ENCODE results near the gene SMCHD1. TPM values are rescaled to one million over a fixed set of nuclear protein-coding genes. Genes with fewer than 3 reads are reported as not detected.
"Not testable (repeated sequence)": the region's sequence is repeated elsewhere in the genome, so short reads cannot be mapped to it uniquely, and the experiment has no call there.

SMCHD1 gene
- total RNA-seq, 6 experiments from 2014 or later: 19.4 to 30.4 (median 26.4) TPM

GRCh38 chr18:2799369-2799768, 143.8 kb downstream of the SMCHD1 start:
- Mint-ChIP-seq H3K4me3 (no peak overlapping the region), H3K9me3 (no peaks in the 10 kb centered on the region), H3K36me3 (ENCODE audit: low read depth) (peaks cover 21% of the 10 kb centered on the region; the same call in 1 of the 2 replicates), H3K27me3 (ENCODE audit: insufficient read depth) (no peaks in the 10 kb centered on the region), H3K27ac (no peak overlapping the region), H3K4me1 (ENCODE audit: low read depth) (no peaks in the 10 kb centered on the region)
- TF ChIP-seq CTCF (IDR thresholded peaks at IDR 0.05): no peak
- DNase-seq: no peak

- peak; percentile 31 for DNase-seq
- TF ChIP-seq CTCF (IDR thresholded peaks at IDR 0.05): no peak
- Mint-ChIP-seq H3K36me3 (ENCODE audit: low read depth) (peaks cover 11% of the 10 kb centered on the region), H3K27ac (peak overlapping the region; percentile 73), H3K27me3 (ENCODE audit: insufficient read depth) (no peaks in the 10 kb centered on the region; the same call in 1 of the 2 replicates), H3K4me1 (ENCODE audit: low read depth) (peaks cover 16% of the 10 kb centered on the region), H3K4me3 (no peak overlapping the region), H3K9me3 (peaks cover 13% of the 10 kb centered on the region)
Measured at GRCh38 chr18:2805970-2806943, 150.7 kb downstream of the SMCHD1 start.

GRCh38 chr18:2808640-2809039, 153.1 kb downstream of the SMCHD1 start:
- Mint-ChIP-seq H3K9me3 (peaks cover 22% of the 10 kb centered on the region), H3K36me3 (ENCODE audit: low read depth) (peaks cover 14% of the 10 kb centered on the region), H3K4me1 (ENCODE audit: low read depth) (peaks cover 16% of the 10 kb centered on the region)
- not testable (repeated sequence) for DNase-seq; H3K27ac Mint-ChIP-seq; H3K27me3 Mint-ChIP-seq (ENCODE audit: insufficient read depth); H3K4me3 Mint-ChIP-seq

GRCh38 chr18:2809666-2810183, 154.2 kb downstream of the SMCHD1 start:
- H3K4me3 Mint-ChIP-seq; DNase-seq; H3K27ac Mint-ChIP-seq; H3K27me3 Mint-ChIP-seq (ENCODE audit: insufficient read depth): not testable (repeated sequence)
- Mint-ChIP-seq H3K36me3 (ENCODE audit: low read depth) (peaks cover 15% of the 10 kb centered on the region), H3K9me3 (peaks cover 28% of the 10 kb centered on the region), H3K4me1 (ENCODE audit: low read depth) (peaks cover 16% of the 10 kb centered on the region)

- Mint-ChIP-seq H3K27me3 (ENCODE audit: insufficient read depth) (no peaks in the 10 kb centered on the region; the same call in none of the 2 replicates), H3K27ac (no peak overlapping the region), H3K4me3 (no peak overlapping the region), H3K9me3 (peaks cover 35% of the 10 kb centered on the region), H3K4me1 (ENCODE audit: low read depth) (peaks cover 3% of the 10 kb centered on the region), H3K36me3 (ENCODE audit: low read depth) (peaks cover 21% of the 10 kb centered on the region)
- no peak for TF ChIP-seq CTCF (IDR thresholded peaks at IDR 0.05)
- no peak for DNase-seq
Measured at GRCh38 chr18:2811416-2811815, 155.9 kb downstream of the SMCHD1 start.

GRCh38 chr18:2814928-2815327, 159.4 kb downstream of the SMCHD1 start:
- no peak for TF ChIP-seq CTCF (IDR thresholded peaks at IDR 0.05)
- Mint-ChIP-seq H3K4me3 (no peak overlapping the region), H3K9me3 (peaks cover 36% of the 10 kb centered on the region), H3K4me1 (ENCODE audit: low read depth) (no peaks in the 10 kb centered on the region), H3K36me3 (ENCODE audit: low read depth) (peaks cover 21% of the 10 kb centered on the region), H3K27ac (no peak overlapping the region), H3K27me3 (ENCODE audit: insufficient read depth) (no peaks in the 10 kb centered on the region; the same call in none of the 2 replicates)
- DNase-seq: no peak

Measured in HFFc6 (cell line).